ENCODE data around the gene MEDAG. TPM values are rescaled to one million over a fixed set of nuclear protein-coding genes. Genes with fewer than 3 reads are reported as not detected.

The MEDAG gene
- 100 to 1,000 TPM in 1 of 4 donors, 10 to 100 TPM in 3; 16.8 to 189 (median 38.4) TPM for total RNA-seq

- Histone ChIP-seq H3K27me3 (peaks cover 24% of the 10 kb centered on the region), H3K36me3 (no peaks in the 10 kb centered on the region), H3K4me3 (peak within 1 kb of the TSS; percentile 22 to 62), H3K4me1 (peaks cover 0 to 48% (median 0%) of the 10 kb centered on the region in 3 donors), H3K9me3 (no peaks in the 10 kb centered on the region), H3K27ac (peak within 1 kb of the TSS in 3 of 4 donors; percentile 79 to 84 (median 80))
- peak; percentile 64 for TF ChIP-seq POLR2AphosphoS5 (IDR thresholded peaks at IDR 0.05)
- TF ChIP-seq CTCF (IDR thresholded peaks at IDR 0.05) = no peak
- no peak for TF ChIP-seq EP300 (IDR thresholded peaks at IDR 0.05)
- peak; percentile 64 to 72 for TF ChIP-seq POLR2A (IDR thresholded peaks at IDR 0.05)
- WGBS, 2 donors (ENCODE audit: low coverage in 1 of 2) = no CpG with 5 or more reads among the region's 35 CpGs
- peak; percentile 93 for ATAC-seq
Measured at GRCh38 chr13:30905932-30906383, at the start of gene MEDAG. Gene MEDAG (plus strand): TSS chr13:30906271. CDS start chr13:30906516, 245 bp downstream.

- TF ChIP-seq POLR2AphosphoS5 (IDR thresholded peaks at IDR 0.05) (no peak), POLR2A (IDR thresholded peaks at IDR 0.05) (no peak), EP300 (IDR thresholded peaks at IDR 0.05) (no peak), CTCF (IDR thresholded peaks at IDR 0.05) (no peak)
- H3K36me3 ChIP-seq = no peaks in the 10 kb centered on the region
- H3K27ac ChIP-seq = no peak overlapping the region
- WGBS, 2 donors (ENCODE audit: low coverage in 1 of 2) = 93 to 100% methylated on average over 2 of the region's 4 CpGs
- H3K9me3 ChIP-seq = peaks cover 0 to 9% (median 0%) of the 10 kb centered on the region in 3 donors
- H3K4me1 ChIP-seq = no peaks in the 10 kb centered on the region
- no peak overlapping the region for H3K4me3 ChIP-seq
- ATAC-seq = peak; percentile 31
- no peaks in the 10 kb centered on the region for H3K27me3 ChIP-seq
Measured at GRCh38 chr13:30857018-30857417, 49.1 kb upstream of the MEDAG start.

- Histone ChIP-seq H3K27ac (no peak overlapping the region), H3K4me3 (no peak overlapping the region), H3K9me3 (peaks cover 0 to 9% (median 0%) of the 10 kb centered on the region in 3 donors), H3K4me1 (peaks cover 0 to 5% (median 0%) of the 10 kb centered on the region in 3 donors), H3K36me3 (no peaks in the 10 kb centered on the region), H3K27me3 (no peaks in the 10 kb centered on the region)
- ATAC-seq = no peak
- WGBS, 2 donors (ENCODE audit: low coverage in 1 of 2) = 90 to 97% methylated on average over 4 to 6 of the region's 6 CpGs
- TF ChIP-seq POLR2AphosphoS5 (IDR thresholded peaks at IDR 0.05) (no peak), POLR2A (IDR thresholded peaks at IDR 0.05) (no peak), EP300 (IDR thresholded peaks at IDR 0.05) (no peak), CTCF (IDR thresholded peaks at IDR 0.05) (no peak)
Measured at GRCh38 chr13:30857636-30858035, 48.4 kb upstream of the MEDAG start.

GRCh38 chr13:30859326-30859725 lies 46.7 kb upstream of the MEDAG start:
- no peaks in the 10 kb centered on the region for H3K27me3 ChIP-seq
- no peak for ATAC-seq
- H3K36me3 ChIP-seq = no peaks in the 10 kb centered on the region
- 50 to 56% methylated on average over 3 to 5 of the region's 5 CpGs for WGBS, 2 donors (ENCODE audit: low coverage in 1 of 2)
- TF ChIP-seq CTCF (IDR thresholded peaks at IDR 0.05) (no peak), POLR2AphosphoS5 (IDR thresholded peaks at IDR 0.05) (no peak), EP300 (IDR thresholded peaks at IDR 0.05) (no peak), POLR2A (IDR thresholded peaks at IDR 0.05) (no peak)
- no peak overlapping the region for H3K4me3 ChIP-seq
- H3K9me3 ChIP-seq = peaks cover 0 to 9% (median 0%) of the 10 kb centered on the region in 3 donors
- H3K4me1 ChIP-seq = peaks cover 0 to 22% (median 5%) of the 10 kb centered on the region in 3 donors
- no peak overlapping the region for H3K27ac ChIP-seq

GRCh38 chr13:30861163-30861562 lies 44.9 kb upstream of the MEDAG start:
- TF ChIP-seq POLR2A (IDR thresholded peaks at IDR 0.05) (no peak), CTCF (IDR thresholded peaks at IDR 0.05) (no peak), EP300 (IDR thresholded peaks at IDR 0.05) (no peak), POLR2AphosphoS5 (IDR thresholded peaks at IDR 0.05) (no peak)
- ATAC-seq = no peak
- Histone ChIP-seq H3K4me1 (peaks cover 0 to 40% (median 17%) of the 10 kb centered on the region in 3 donors), H3K36me3 (no peaks in the 10 kb centered on the region), H3K4me3 (no peak overlapping the region), H3K27me3 (no peaks in the 10 kb centered on the region), H3K9me3 (peaks cover 0 to 9% (median 0%) of the 10 kb centered on the region in 3 donors), H3K27ac (no peak overlapping the region)
- 61 to 72% methylated on average over 3 of the region's 3 CpGs for WGBS, 2 donors (ENCODE audit: low coverage in 1 of 2)

All from gastroesophageal sphincter (tissue), 4 donors.